ENCODE measurements around the gene ALDOA. TPM values are rescaled to one million over a fixed set of nuclear protein-coding genes. Genes with fewer than 3 reads are reported as not detected.

Gene ALDOA
- total and polyA plus RNA-seq, 9 of the 15 experiments (the other 6 are each of a cell fraction or from before 2014, with no cell fraction given) = 311 to 2,224 (median 1,293) TPM

DNA sequence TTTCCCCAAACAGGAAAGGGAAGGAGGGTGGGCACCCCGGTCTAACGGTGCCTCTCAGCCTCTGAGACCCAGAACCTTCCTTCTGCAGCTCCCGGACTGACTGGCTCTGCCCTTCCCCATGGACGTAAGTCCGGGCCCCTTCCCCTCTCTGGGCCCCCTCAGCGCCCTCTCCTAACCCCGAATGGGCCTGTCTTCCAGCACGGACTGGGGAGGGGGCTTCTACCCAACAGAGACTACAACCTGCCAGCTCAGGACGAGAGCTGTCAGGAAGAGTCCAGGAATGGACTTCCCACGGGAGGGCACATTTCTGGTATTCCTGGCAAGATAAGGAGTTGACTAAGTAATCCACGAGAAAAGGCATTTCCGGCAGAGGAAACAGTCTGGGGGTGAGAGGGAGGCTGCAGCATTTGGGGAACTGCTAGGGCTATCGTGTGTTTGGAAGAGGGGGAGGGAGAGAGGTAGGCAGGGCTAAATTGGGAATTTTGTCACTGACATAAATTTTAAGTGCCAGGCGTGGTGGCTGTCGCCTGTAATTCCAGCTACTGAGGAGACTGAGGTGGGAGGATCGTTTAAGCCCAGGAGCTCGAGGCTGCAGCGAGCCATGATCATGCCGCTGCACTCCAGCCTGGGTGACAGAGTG is 12.1 kb upstream of the ALDOA start (continued):
- TF ChIP-seq, protein P1, sequence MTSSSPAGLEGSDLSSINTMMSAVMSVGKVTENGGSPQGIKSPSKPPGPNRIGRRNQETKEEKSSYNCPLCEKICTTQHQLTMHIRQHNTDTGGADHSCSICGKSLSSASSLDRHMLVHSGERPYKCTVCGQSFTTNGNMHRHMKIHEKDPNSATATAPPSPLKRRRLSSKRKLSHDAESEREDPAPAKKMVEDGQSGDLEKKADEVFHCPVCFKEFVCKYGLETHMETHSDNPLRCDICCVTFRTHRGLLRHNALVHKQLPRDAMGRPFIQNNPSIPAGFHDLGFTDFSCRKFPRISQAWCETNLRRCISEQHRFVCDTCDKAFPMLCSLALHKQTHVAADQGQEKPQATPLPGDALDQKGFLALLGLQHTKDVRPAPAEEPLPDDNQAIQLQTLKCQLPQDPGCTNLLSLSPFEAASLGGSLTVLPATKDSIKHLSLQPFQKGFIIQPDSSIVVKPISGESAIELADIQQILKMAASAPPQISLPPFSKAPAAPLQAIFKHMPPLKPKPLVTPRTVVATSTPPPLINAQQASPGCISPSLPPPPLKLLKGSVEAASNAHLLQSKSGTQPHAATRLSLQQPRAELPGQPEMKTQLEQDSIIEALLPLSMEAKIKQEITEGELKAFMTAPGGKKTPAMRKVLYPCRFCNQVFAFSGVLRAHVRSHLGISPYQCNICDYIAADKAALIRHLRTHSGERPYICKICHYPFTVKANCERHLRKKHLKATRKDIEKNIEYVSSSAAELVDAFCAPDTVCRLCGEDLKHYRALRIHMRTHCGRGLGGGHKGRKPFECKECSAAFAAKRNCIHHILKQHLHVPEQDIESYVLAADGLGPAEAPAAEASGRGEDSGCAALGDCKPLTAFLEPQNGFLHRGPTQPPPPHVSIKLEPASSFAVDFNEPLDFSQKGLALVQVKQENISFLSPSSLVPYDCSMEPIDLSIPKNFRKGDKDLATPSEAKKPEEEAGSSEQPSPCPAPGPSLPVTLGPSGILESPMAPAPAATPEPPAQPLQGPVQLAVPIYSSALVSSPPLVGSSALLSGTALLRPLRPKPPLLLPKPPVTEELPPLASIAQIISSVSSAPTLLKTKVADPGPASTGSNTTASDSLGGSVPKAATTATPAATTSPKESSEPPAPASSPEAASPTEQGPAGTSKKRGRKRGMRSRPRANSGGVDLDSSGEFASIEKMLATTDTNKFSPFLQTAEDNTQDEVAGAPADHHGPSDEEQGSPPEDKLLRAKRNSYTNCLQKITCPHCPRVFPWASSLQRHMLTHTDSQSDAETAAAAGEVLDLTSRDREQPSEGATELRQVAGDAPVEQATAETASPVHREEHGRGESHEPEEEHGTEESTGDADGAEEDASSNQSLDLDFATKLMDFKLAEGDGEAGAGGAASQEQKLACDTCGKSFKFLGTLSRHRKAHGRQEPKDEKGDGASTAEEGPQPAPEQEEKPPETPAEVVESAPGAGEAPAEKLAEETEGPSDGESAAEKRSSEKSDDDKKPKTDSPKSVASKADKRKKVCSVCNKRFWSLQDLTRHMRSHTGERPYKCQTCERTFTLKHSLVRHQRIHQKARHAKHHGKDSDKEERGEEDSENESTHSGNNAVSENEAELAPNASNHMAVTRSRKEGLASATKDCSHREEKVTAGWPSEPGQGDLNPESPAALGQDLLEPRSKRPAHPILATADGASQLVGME (CRISPR knock-in tag; IDR thresholded peaks at IDR 0.05) = no peak
- TF ChIP-seq MYC (IDR thresholded peaks at IDR 0.05; ENCODE audit: low read depth, low read length) (no peak), MYC (CRISPR knock-in tag; IDR thresholded peaks at IDR 0.05; ENCODE audit: borderline replicate concordance, low read depth) (0 out of 2 replicates have a peak, but pooled peaks have one; percentile 3), SFPQ (IDR thresholded peaks at IDR 0.05; ENCODE audit: low read depth, low read length) (no peak), ZNF280B (CRISPR knock-in tag; IDR thresholded peaks at IDR 0.05) (no peak)
- TF ChIP-seq, protein P2, sequence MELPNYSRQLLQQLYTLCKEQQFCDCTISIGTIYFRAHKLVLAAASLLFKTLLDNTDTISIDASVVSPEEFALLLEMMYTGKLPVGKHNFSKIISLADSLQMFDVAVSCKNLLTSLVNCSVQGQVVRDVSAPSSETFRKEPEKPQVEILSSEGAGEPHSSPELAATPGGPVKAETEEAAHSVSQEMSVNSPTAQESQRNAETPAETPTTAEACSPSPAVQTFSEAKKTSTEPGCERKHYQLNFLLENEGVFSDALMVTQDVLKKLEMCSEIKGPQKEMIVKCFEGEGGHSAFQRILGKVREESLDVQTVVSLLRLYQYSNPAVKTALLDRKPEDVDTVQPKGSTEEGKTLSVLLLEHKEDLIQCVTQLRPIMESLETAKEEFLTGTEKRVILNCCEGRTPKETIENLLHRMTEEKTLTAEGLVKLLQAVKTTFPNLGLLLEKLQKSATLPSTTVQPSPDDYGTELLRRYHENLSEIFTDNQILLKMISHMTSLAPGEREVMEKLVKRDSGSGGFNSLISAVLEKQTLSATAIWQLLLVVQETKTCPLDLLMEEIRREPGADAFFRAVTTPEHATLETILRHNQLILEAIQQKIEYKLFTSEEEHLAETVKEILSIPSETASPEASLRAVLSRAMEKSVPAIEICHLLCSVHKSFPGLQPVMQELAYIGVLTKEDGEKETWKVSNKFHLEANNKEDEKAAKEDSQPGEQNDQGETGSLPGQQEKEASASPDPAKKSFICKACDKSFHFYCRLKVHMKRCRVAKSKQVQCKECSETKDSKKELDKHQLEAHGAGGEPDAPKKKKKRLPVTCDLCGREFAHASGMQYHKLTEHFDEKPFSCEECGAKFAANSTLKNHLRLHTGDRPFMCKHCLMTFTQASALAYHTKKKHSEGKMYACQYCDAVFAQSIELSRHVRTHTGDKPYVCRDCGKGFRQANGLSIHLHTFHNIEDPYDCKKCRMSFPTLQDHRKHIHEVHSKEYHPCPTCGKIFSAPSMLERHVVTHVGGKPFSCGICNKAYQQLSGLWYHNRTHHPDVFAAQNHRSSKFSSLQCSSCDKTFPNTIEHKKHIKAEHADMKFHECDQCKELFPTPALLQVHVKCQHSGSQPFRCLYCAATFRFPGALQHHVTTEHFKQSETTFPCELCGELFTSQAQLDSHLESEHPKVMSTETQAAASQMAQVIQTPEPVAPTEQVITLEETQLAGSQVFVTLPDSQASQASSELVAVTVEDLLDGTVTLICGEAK (IDR thresholded peaks at IDR 0.05) = no peak
- TF ChIP-seq, protein P2 (CRISPR knock-in tag; IDR thresholded peaks at IDR 0.05) = no peak

Measured in K562 (cell line).